ENCODE results near the gene CYP27C1.

DNA sequence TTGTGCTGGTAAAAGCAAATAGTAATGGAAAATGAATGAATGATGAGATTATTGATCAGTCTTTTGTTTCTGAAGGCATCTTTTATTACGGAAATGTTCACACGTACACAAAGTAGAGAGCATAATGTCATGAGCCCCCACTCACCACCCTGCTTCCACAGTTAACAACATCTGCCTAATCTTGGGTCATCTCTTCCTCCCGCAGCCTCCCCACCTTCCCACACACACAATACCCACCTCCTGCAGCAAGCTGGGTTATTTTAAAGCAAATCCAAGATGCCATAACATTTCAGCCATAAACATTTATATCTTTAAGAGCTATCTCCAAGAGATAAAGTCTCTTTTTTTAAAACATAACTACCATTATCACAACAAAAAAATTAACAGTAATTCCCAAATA is 36.3 kb downstream of the CYP27C1 start:
- TF ChIP-seq, protein P1, sequence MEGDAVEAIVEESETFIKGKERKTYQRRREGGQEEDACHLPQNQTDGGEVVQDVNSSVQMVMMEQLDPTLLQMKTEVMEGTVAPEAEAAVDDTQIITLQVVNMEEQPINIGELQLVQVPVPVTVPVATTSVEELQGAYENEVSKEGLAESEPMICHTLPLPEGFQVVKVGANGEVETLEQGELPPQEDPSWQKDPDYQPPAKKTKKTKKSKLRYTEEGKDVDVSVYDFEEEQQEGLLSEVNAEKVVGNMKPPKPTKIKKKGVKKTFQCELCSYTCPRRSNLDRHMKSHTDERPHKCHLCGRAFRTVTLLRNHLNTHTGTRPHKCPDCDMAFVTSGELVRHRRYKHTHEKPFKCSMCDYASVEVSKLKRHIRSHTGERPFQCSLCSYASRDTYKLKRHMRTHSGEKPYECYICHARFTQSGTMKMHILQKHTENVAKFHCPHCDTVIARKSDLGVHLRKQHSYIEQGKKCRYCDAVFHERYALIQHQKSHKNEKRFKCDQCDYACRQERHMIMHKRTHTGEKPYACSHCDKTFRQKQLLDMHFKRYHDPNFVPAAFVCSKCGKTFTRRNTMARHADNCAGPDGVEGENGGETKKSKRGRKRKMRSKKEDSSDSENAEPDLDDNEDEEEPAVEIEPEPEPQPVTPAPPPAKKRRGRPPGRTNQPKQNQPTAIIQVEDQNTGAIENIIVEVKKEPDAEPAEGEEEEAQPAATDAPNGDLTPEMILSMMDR (conservative IDR thresholded peaks at IDR 0.05; ENCODE audit: low read length) = no peak
- no peak for TF ChIP-seq EZH2phosphoT487 (IDR thresholded peaks at IDR 0.05; ENCODE audit: borderline replicate concordance)
